Esophagus muscularis mucosa (tissue), 4 donors: Measurements from ENCODE around the gene RTF1.

Experiments
- EP300 ChIP-seq: sonication (generic); formaldehyde crosslinking; IDR thresholded peaks from one replicate; pipeline ENCODE4 v1.6.1; 2017; ENCODE audit warnings: antibody characterized with exemption
- POLR2A ChIP-seq: fragments of 450-650 bp; IDR thresholded peaks from one replicate; pipeline ENCODE4 v1.6.1; 2017; ENCODE audit warnings: antibody characterized with exemption, moderate library complexity, mild to moderate bottlenecking, low read depth
- TF ChIP-seq, protein P1 (sequence below), 3 experiments: fragments of 200-600 bp in 2 of 3; fragments of 450-650 bp in 1 of 3; sonication (generic) in 2 of 3; IDR thresholded peaks; one replicate each; pipeline ENCODE4 v1.5.1; 2017 to 2019; ENCODE audit warnings: antibody characterized with exemption in 3 of 3, mild to moderate bottlenecking in 2 of 3, moderate library complexity in 1 of 3

GRCh38 chr15:41445399-41445798, 28.5 kb downstream of the RTF1 start:
- TF ChIP-seq, protein P1, sequence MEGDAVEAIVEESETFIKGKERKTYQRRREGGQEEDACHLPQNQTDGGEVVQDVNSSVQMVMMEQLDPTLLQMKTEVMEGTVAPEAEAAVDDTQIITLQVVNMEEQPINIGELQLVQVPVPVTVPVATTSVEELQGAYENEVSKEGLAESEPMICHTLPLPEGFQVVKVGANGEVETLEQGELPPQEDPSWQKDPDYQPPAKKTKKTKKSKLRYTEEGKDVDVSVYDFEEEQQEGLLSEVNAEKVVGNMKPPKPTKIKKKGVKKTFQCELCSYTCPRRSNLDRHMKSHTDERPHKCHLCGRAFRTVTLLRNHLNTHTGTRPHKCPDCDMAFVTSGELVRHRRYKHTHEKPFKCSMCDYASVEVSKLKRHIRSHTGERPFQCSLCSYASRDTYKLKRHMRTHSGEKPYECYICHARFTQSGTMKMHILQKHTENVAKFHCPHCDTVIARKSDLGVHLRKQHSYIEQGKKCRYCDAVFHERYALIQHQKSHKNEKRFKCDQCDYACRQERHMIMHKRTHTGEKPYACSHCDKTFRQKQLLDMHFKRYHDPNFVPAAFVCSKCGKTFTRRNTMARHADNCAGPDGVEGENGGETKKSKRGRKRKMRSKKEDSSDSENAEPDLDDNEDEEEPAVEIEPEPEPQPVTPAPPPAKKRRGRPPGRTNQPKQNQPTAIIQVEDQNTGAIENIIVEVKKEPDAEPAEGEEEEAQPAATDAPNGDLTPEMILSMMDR (IDR thresholded peaks at IDR 0.05) = no peak
- TF ChIP-seq POLR2A (no peak), EP300 (no peak)
